K562 (cell line): ENCODE data around the gene TP53RK.

Experiments
- ATF1 ChIP-seq, 2 experiments: fragments of 450-650 bp in 1 of 2; IDR thresholded peaks; 2 replicates each; pipeline ENCODE4 v1.6.1; 2016; ENCODE audit warnings: missing compliant biosample characterization in 1 of 2, missing genetic modification characterization in 1 of 2
- CBX3 ChIP-seq, 2 experiments: IDR thresholded peaks; 1 replicate in 1 of 2; 2 replicates in 1 of 2; pipeline ENCODE4 v1.6.1; 2012; ENCODE audit warnings: inconsistent platforms in 2 of 2, low read length in 2 of 2, borderline replicate concordance in 1 of 2, control low read depth in 1 of 2
- CEBPG ChIP-seq, 3 experiments: fragments of 200-800 bp in 1 of 3; sonication (Bioruptor generic) in 1 of 3; sonication (generic) in 1 of 3; formaldehyde crosslinking in 1 of 3; IDR thresholded peaks in 2 of 3; conservative IDR thresholded peaks in 1 of 3; 2 replicates each; pipeline versions ENCODE4 v1.6.1 to v1.8.0; 2016 to 2022; ENCODE audit warnings: missing compliant biosample characterization in 2 of 3, missing genetic modification characterization in 2 of 3, mild to moderate bottlenecking in 1 of 3, missing genetic modification reagents in 1 of 3
- EZH2 ChIP-seq: IDR thresholded peaks from 2 replicates; pipeline ENCODE4 v1.6.1; 2012; ENCODE audit warnings: low read depth, mild to moderate bottlenecking, inconsistent platforms, low read length, borderline replicate concordance
- GABPB1 ChIP-seq: sonication (generic); formaldehyde crosslinking; IDR thresholded peaks from 2 replicates; pipeline ENCODE4 v1.8.0; 2022; ENCODE audit warnings: mild to moderate bottlenecking, missing genetic modification reagents
- GMEB1 ChIP-seq: fragments of 250-450 bp; sonication (Bioruptor Pico); IDR thresholded peaks from 2 replicates; pipeline ENCODE4 v1.4.0; 2020; ENCODE audit warnings: mild to moderate bottlenecking
- NUFIP1 ChIP-seq: fragments of 450-650 bp; IDR thresholded peaks from 2 replicates; pipeline ENCODE4 v1.6.1; 2018; ENCODE audit not compliant: partially characterized antibody
- SAFB2 ChIP-seq: fragments of 200-400 bp; formaldehyde crosslinking; IDR thresholded peaks from 2 replicates; pipeline ENCODE4 v1.6.1; 2018; ENCODE audit warnings: borderline replicate concordance, low read length, low read depth, moderate library complexity; ENCODE audit not compliant: severe bottlenecking
- SRF ChIP-seq, 2 experiments: fragments of 250-450, 450-650 bp in 1 of 2; sonication (Bioruptor Pico) in 1 of 2; sonication (generic) in 1 of 2; formaldehyde crosslinking; IDR thresholded peaks; 2 replicates each; pipeline versions ENCODE4 v1.5.0 to v1.5.1; 2020 to 2022; ENCODE audit warnings: mild to moderate bottlenecking in 1 of 2, missing genetic modification reagents in 1 of 2
- STAT5A ChIP-seq: IDR thresholded peaks from 2 replicates; pipeline ENCODE4 v1.6.1; 2012; ENCODE audit warnings: low read length, inconsistent platforms, borderline replicate concordance
- TCF7L2 ChIP-seq: fragments of 150-350 bp; IDR thresholded peaks from 2 replicates; pipeline ENCODE4 v1.6.1; 2016; ENCODE audit warnings: low read depth, mild to moderate bottlenecking, low read length, moderate library complexity
- TRIM28 ChIP-seq: fragments of 450-650 bp; IDR thresholded peaks from 2 replicates; pipeline ENCODE4 v1.6.1; 2017
- YBX1 ChIP-seq: fragments of 450-650 bp; IDR thresholded peaks from 2 replicates; pipeline ENCODE4 v1.7.1; 2016; ENCODE audit warnings: mild to moderate bottlenecking
- ZNF121 ChIP-seq: sonication (generic); formaldehyde crosslinking; conservative IDR thresholded peaks from 2 replicates; pipeline ENCODE4 v1.8.0; 2022; ENCODE audit warnings: missing genetic modification reagents

GRCh38 chr20:46721476-46721875 lies 32.2 kb upstream of the TP53RK start:
- TF ChIP-seq TRIM28 (no peak), ATF1 (CRISPR knock-in tag; IDR thresholded peaks at IDR 0.05) (no peak), ATF1 (tag; IDR thresholded peaks at IDR 0.05) (no peak), YBX1 (no peak), GABPB1 (no peak), CEBPG (CRISPR knock-in tag; IDR thresholded peaks at IDR 0.05) (no peak), CEBPG (tag; conservative IDR thresholded peaks at IDR 0.05 in 1 of 2, IDR thresholded peaks at IDR 0.05 in 1 of 2) (no peak), NUFIP1 (no peak), SRF (CRISPR knock-in tag; IDR thresholded peaks at IDR 0.05) (no peak), GMEB1 (CRISPR knock-in tag) (no peak), CBX3 (IDR thresholded peaks at IDR 0.05; ENCODE audit: borderline replicate concordance in 1 of 2, low read length in 2 of 2) (no peak), SAFB2 (no peak), TCF7L2 (no peak), ZNF121 (CRISPR knock-in tag) (no peak), STAT5A (no peak), EZH2 (no peak)
